HUES48 (cell line): ENCODE data around the gene MRPL40.

Experiments used
- H3K27ac ChIP-seq: one replicate; pipeline ENCODE4 v1.7.0; 2013; ENCODE audit warnings: low read depth, low read length, inconsistent platforms
- H3K27me3 ChIP-seq: 2 replicates; pipeline ENCODE4 v1.6.1; 2013; ENCODE audit warnings: mild to moderate bottlenecking, low read length; ENCODE audit not compliant: control insufficient read depth, insufficient read depth
- H3K36me3 ChIP-seq: 2 replicates; pipeline ENCODE4 v1.6.1; 2013; ENCODE audit warnings: low read length; ENCODE audit not compliant: control insufficient read depth, insufficient read depth
- H3K4me1 ChIP-seq: 2 replicates; pipeline ENCODE4 v1.6.1; 2013; ENCODE audit warnings: mild to moderate bottlenecking, low read length; ENCODE audit not compliant: control insufficient read depth, insufficient read depth
- H3K4me3 ChIP-seq: 2 replicates; pipeline ENCODE4 v1.5.1; 2013; ENCODE audit warnings: mild to moderate bottlenecking, low read depth, low read length
- H3K9ac ChIP-seq: 2 replicates; pipeline ENCODE4 v1.6.1; 2013; ENCODE audit warnings: mild to moderate bottlenecking, low read depth, low read length, moderate library complexity
- H3K9me3 ChIP-seq: 2 replicates; pipeline ENCODE4 v1.6.1; 2013; ENCODE audit warnings: low read length; ENCODE audit not compliant: control insufficient read depth, insufficient read depth

The MRPL40 gene

GRCh38 chr22:19463491-19464469 lies 31.4 kb downstream of the MRPL40 start:
- H3K27ac ChIP-seq, result no peak overlapping the region
- no peak overlapping the region for H3K9ac ChIP-seq
- H3K4me3 ChIP-seq, result no peak overlapping the region
- H3K9me3 ChIP-seq, result no peaks in the 10 kb centered on the region
- no peaks in the 10 kb centered on the region for H3K4me1 ChIP-seq
- H3K36me3 ChIP-seq, result peaks cover 86% of the 10 kb centered on the region
- H3K27me3 ChIP-seq, result no peaks in the 10 kb centered on the region

- Histone ChIP-seq H3K4me3 (no peak overlapping the region), H3K36me3 (peaks cover 89% of the 10 kb centered on the region), H3K27ac (no peak overlapping the region), H3K9me3 (no peaks in the 10 kb centered on the region), H3K4me1 (no peaks in the 10 kb centered on the region), H3K27me3 (no peaks in the 10 kb centered on the region), H3K9ac (no peak overlapping the region)
These were observed 32.2 kb downstream of the MRPL40 start for GRCh38 chr22:19464546-19464945.

GRCh38 chr22:19464975-19465374 lies 32.6 kb downstream of the MRPL40 start:
- H3K9me3 ChIP-seq, result no peaks in the 10 kb centered on the region
- no peaks in the 10 kb centered on the region for H3K4me1 ChIP-seq
- no peaks in the 10 kb centered on the region for H3K27me3 ChIP-seq
- H3K4me3 ChIP-seq, result no peak overlapping the region
- no peak overlapping the region for H3K9ac ChIP-seq
- no peak overlapping the region for H3K27ac ChIP-seq
- H3K36me3 ChIP-seq, result peaks cover 93% of the 10 kb centered on the region

- H3K27me3 ChIP-seq, result no peaks in the 10 kb centered on the region
- H3K4me1 ChIP-seq, result no peaks in the 10 kb centered on the region
- H3K36me3 ChIP-seq, result peaks cover 95% of the 10 kb centered on the region
- no peaks in the 10 kb centered on the region for H3K9me3 ChIP-seq
- no peak overlapping the region for H3K27ac ChIP-seq
- no peak overlapping the region for H3K9ac ChIP-seq
- no peak overlapping the region for H3K4me3 ChIP-seq
These were observed 33.9 kb downstream of the MRPL40 start for GRCh38 chr22:19466126-19466716.

GRCh38 chr22:19466848-19467752 lies 34.8 kb downstream of the MRPL40 start:
- Histone ChIP-seq H3K27me3 (no peaks in the 10 kb centered on the region), H3K4me1 (no peaks in the 10 kb centered on the region), H3K9ac (no peak overlapping the region), H3K36me3 (peaks cover 99% of the 10 kb centered on the region), H3K9me3 (no peaks in the 10 kb centered on the region), H3K27ac (no peak overlapping the region), H3K4me3 (no peak overlapping the region)

- Histone ChIP-seq H3K9me3 (no peaks in the 10 kb centered on the region), H3K9ac (no peak overlapping the region), H3K4me1 (no peaks in the 10 kb centered on the region), H3K27me3 (no peaks in the 10 kb centered on the region), H3K36me3 (peaks cover 100% of the 10 kb centered on the region), H3K4me3 (no peak overlapping the region), H3K27ac (no peak overlapping the region)
These were observed 35.6 kb downstream of the MRPL40 start for GRCh38 chr22:19467912-19468311.

GRCh38 chr22:19469421-19469820 lies 37.1 kb downstream of the MRPL40 start:
- Histone ChIP-seq H3K27ac (no peak overlapping the region), H3K4me3 (no peak overlapping the region), H3K9ac (no peak overlapping the region), H3K36me3 (peaks cover 96% of the 10 kb centered on the region), H3K9me3 (no peaks in the 10 kb centered on the region), H3K27me3 (no peaks in the 10 kb centered on the region), H3K4me1 (no peaks in the 10 kb centered on the region)

GRCh38 chr22:19470010-19470409 lies 37.7 kb downstream of the MRPL40 start:
- Histone ChIP-seq H3K27ac (no peak overlapping the region), H3K4me3 (no peak overlapping the region), H3K27me3 (no peaks in the 10 kb centered on the region), H3K9me3 (no peaks in the 10 kb centered on the region), H3K36me3 (peaks cover 96% of the 10 kb centered on the region), H3K4me1 (no peaks in the 10 kb centered on the region), H3K9ac (no peak overlapping the region)

- no peak overlapping the region for H3K27ac ChIP-seq
- peaks cover 88% of the 10 kb centered on the region for H3K36me3 ChIP-seq
- H3K9ac ChIP-seq, result no peak overlapping the region
- no peaks in the 10 kb centered on the region for H3K4me1 ChIP-seq
- no peaks in the 10 kb centered on the region for H3K27me3 ChIP-seq
- no peaks in the 10 kb centered on the region for H3K9me3 ChIP-seq
- no peak overlapping the region for H3K4me3 ChIP-seq
These were observed 39.2 kb downstream of the MRPL40 start for GRCh38 chr22:19471572-19471971.

GRCh38 chr22:19472233-19472632 lies 39.9 kb downstream of the MRPL40 start:
- no peak overlapping the region for H3K9ac ChIP-seq
- no peaks in the 10 kb centered on the region for H3K27me3 ChIP-seq
- H3K27ac ChIP-seq, result no peak overlapping the region
- peaks cover 82% of the 10 kb centered on the region for H3K36me3 ChIP-seq
- H3K4me3 ChIP-seq, result no peak overlapping the region
- no peaks in the 10 kb centered on the region for H3K4me1 ChIP-seq
- no peaks in the 10 kb centered on the region for H3K9me3 ChIP-seq
